GM19193 (cell line): ENCODE results near the gene ZNF697.

Experiments
- POLR2A ChIP-seq: IDR thresholded peaks from 4 replicates; pipeline ENCODE4 v1.6.1; 2011; ENCODE audit not compliant: insufficient read depth, insufficient read length; ENCODE audit errors: extremely low read depth

ZNF697 gene

DNA sequence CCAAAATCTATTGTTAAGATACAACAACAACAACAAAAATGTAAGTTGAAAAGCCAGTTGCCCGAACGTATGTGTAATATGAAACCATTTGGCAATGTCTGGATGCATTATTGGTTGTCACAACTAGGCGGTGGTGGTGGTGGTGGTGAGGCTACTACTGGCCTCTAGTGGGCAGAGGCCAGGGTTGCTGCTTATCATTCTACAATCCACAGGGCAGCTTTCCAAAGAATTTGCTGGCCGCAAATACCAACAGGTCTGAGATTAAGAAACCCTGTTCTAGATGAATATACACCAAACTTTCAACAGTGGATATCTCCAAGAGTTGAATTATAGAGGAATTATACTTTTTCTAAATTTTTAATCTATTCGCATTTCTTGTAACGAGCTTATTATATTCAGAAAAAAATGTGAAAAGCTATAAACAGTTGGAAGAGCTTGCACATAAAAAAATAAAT is 26.8 kb upstream of the ZNF697 start:
- TF ChIP-seq POLR2A: no peak

DNA sequence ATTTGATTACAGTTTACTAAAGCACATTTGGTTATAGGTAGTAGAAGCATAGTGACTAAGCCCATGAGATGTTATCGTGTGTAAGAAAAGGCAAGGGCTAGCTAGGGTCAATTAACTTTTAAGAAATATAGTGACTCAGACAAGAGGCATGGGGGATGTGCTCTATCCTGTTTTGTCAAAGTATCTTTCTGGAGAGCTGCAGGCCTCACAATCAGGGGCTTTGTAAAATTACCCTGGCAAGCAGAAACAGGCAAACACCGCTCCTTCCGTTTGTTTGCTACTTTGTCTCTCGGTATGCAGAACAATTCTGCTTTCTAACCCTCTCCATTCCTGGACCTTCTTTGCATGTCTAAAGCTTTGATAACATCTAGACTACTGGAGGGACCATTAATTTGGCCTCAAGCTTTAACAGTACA is 26.1 kb upstream of the ZNF697 start:
- no peak for TF ChIP-seq POLR2A

DNA sequence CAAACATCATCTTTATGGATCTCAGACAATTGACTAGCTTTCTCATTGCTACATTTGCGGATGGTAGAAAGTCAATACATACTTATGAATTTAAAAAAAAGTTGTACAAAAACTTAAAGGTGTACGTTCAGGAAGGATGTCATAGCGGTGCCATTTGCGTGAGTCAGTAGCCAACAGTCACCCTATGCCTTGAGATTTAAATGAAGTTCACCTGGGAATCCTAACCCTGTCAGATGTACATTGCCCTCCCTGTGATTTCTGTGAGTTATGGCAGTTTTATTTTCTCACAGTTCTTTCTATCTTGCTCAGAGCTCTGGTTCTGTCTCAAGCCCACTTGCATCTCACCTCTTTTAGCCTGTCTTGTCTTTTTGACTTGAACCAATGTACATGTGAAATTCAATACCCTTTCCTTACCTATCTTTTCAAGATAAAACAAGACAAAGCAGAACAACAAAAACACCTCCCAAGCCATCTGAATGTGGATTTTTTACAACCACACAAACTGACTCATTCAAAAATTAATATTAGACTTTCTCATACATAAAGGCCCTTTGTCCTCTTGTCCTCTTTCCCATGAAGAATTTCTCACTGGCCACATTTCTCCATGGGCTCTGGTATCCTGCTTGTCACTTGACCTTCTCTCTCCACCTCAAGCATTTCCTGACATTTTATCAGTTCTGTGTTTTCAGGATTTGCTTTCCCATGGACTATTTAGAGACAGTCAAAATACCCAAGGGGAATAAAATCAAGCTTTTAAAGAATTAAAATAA is 25.3 kb upstream of the ZNF697 start:
- TF ChIP-seq POLR2A: no peak

DNA sequence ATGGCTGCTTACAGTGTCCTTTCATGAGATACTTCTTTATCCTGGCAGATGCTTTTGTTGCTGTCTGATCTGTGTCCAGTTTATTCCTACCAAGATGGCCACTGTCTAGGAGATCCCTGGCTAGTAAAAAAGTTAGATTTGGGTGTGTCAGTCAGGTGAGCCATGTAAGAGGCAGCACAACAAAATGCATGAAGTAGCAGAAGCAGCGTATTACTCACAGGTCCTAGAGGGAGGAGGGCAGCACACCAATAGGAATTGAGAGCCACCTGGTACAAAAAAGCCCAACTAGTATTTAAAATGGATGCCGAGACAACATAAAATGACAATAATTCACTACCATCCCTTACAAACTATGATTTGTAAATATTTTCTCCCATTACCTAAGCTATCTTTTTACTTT is 22.8 kb upstream of the ZNF697 start:
- no peak for TF ChIP-seq POLR2A

- no peak for TF ChIP-seq POLR2A
Observed at GRCh38 chr1:119667173-119667572, 19.1 kb upstream of the ZNF697 start.

GRCh38 chr1:119664067-119664466 is 16.0 kb upstream of the ZNF697 start:
- no peak for TF ChIP-seq POLR2A

GRCh38 chr1:119662034-119662437 is 14.0 kb upstream of the ZNF697 start:
- TF ChIP-seq POLR2A: no peak

DNA sequence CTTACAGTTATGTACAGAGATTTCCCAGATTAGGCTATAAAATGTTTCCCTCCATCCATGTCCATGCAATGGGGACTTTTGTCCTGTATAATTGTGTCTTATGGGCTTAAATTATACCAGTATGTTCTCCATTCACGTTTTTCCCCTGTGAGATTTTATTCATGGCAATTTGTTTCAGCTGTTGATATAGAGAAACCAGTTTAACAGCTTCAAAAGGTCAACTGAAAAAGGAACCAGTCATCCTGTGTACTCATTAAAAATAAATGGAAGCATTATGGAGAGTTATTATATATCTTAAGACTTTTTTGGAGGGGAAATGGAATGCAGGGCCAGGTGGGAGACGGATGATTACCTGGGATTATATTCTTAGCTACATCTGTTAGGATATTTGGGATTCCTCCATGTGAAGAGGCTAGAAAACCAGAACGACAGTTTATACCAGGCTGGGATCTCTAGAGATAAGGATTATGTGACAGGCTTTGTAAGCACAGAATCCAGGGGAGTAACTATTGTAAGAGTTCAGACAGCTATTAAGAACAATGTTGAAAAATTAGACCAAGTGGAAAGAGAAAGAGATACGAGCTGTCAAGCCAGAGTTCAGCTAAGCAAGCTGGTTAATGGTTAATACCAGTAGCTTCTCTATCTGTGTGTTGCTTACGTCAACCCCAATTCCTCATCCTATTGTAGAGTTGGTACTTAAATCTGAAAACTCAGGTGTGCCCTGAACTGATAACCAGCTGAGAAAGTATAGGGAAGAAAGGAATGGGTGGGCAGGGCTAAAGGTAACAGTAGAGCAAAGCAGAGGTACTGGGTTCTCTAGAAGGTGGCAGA is 12.4 kb upstream of the ZNF697 start:
- no peak for TF ChIP-seq POLR2A

DNA sequence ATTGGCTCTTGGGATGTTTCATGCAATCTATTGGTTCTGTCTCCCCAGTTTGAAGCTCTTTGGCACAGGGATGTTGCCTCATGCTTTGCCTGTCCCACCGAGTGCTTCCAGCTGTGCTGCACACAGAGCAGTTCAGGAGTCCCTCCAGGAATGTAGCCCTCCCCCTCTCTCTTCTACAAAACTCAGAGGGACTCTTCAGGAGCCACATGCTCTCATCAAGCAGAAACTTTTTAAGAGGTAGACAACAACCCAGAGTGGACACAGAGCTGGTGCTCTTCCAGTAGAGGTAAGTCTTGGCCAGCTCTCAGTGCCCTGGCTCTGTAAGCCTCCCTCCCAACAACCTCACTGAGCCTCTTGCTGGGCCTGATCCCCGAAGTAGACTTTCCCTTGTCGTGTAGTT is 11.6 kb upstream of the ZNF697 start:
- no peak for TF ChIP-seq POLR2A

DNA sequence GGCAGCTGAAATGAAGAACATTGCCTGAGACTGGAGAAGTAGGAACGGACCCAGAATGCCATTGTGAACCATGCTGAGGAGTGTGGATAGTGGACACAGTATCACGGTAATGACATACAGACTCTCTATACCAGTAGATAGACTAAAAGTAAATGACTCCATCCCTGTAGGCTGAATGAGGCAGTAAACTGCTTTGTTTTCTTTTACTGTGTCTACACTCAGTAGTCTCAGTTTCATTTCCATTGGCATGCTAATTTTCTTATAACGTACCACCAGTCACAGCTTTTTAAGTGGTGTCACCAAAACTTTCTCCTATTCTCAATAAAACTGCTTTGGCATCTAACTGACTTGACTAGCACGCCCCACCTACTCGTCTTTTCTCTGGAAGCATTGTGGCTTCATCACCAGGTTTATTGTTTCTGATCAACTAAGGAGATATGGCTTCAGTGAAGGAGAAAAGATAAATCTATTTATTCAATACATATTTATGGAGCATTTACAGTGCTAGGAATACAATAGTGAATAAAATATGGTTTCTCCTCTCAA is 8.4 kb upstream of the ZNF697 start:
- no peak for TF ChIP-seq POLR2A

DNA sequence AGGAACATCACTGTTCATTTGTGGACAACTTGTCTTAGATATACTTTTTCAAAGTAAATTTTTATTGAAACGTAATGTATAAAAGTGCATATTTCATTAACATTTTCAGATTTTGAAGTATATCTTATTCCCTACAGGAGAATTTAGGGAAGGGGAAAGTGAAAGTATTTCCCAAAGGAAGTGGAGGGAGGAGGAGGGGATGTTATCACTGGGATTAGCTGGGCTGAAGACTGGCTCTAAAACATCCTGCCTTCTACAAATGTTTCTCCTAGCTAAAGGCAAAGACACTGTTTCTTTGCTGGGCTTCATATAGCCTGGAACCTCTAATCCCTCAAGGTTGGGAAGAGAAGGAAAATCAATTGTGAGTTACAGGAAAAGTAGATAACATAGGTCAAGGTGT is 7.1 kb upstream of the ZNF697 start:
- no peak for TF ChIP-seq POLR2A

DNA sequence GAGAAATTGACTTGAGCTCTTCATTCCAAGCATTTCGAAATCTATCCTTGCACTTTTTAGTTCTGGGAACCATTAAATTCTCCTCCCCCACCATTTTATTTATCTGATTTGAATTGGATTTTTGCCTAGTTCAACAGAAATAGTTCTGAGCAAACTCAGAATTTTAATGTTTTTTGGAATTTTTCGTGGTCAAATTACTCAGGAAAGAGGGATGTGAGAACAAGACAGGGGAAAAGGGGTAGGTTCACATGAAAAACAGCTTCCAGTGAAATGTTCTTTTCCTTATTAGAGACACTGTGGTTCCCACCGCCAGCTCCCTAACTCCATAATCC is 5.7 kb upstream of the ZNF697 start:
- no peak for TF ChIP-seq POLR2A

DNA sequence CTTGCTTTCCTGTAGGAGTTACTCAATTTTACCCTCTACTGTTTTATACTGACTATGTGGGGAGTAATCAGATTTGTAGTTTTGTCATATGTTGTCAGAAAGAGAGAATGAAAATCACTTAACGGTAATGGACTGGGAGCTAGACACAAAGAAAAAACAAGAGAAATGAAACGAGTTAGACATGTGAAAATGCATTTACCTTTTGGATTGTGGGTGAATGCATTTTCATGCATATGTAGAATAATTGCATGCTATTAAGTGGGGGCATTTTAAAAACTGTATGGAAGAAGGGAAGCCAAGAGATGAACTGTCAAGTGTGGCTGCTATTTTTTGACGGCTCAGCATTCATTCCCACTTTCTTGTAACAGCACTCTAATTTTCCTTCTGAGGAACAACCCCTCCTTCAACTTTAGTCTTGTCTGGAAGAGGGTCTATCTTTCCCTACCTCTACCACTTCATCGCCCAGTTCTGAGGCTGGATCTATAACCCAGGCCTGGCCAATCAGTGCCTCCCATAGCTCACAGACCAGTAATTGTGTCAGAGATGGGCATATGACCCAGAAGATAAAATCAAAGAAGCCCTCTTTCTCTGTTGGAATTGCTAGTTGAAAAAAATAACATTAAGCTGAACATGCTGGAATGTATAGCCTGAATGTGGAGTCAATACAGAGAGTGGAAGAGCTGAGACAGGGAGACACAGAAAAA is 5.2 kb upstream of the ZNF697 start:
- no peak for TF ChIP-seq POLR2A

GRCh38 chr1:119652587-119652986 is 4.5 kb upstream of the ZNF697 start:
- no peak for TF ChIP-seq POLR2A

GRCh38 chr1:119651641-119652040 is 3.6 kb upstream of the ZNF697 start:
- no peak for TF ChIP-seq POLR2A
